Islet of Langerhans (tissue), 1 donor: ENCODE results near the gene HTRA1.

Experiments used
- FAIRE-seq: peaks from one replicate; lab custom pipeline; 2011; peaks lifted over from hg19 to GRCh38; lab: Jason Lieb, UNC

The HTRA1 gene

GRCh38 chr10:122555442-122555841, 94.1 kb downstream of the HTRA1 start:
- no peak for FAIRE-seq

GRCh38 chr10:122557516-122557915, 96.2 kb downstream of the HTRA1 start:
- FAIRE-seq, result no peak

GRCh38 chr10:122558452-122558851, 97.1 kb downstream of the HTRA1 start:
- FAIRE-seq, result no peak

- no peak for FAIRE-seq
Observed at GRCh38 chr10:122559228-122559627, 97.9 kb downstream of the HTRA1 start.

- no peak for FAIRE-seq
Observed at GRCh38 chr10:122560279-122560804, 99.0 kb downstream of the HTRA1 start, which contains the start of gene DMBT1. Gene DMBT1, plus strand, starts transcription at chr10:122560754. Its CDS starts 17 bp downstream, at chr10:122560771.

GRCh38 chr10:122561212-122561611, 99.9 kb downstream of the HTRA1 start:
- no peak for FAIRE-seq

GRCh38 chr10:122561792-122562191, 100.4 kb downstream of the HTRA1 start:
- no peak for FAIRE-seq
